Measurements from ENCODE around the gene EFR3B. TPM values are rescaled to one million over a fixed set of nuclear protein-coding genes. Genes with fewer than 3 reads are reported as not detected.

The EFR3B gene
- total and polyA plus RNA-seq, 2 of the 13 experiments (the other 11 are each of a cell fraction or from before 2014, with no cell fraction given): 0.42 TPM

DNA sequence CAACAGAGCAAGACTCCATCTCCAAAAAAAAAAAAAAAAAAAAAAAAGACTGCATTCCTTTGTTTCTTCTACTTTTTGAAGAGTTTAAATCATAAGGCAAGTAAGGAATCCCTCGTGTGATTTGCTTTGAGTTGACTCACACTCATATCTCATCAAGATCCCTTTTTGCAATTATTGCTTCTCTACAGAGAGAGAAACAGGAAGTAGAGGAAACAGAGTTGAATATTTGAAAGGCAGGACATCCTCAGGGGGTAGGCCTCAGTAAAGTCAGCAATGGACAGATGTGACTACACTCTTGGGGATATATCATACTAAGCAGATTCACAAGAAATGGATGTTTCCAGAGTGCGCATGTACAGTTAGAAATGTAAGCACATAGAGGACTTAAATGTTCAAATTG, 11.2 kb upstream of the EFR3B start:
- Histone ChIP-seq H3K27ac (ENCODE audit: extremely low read length, insufficient read depth, low read length) (no peak overlapping the region), H3K79me2 (ENCODE audit: insufficient read depth, low read length) (no peaks in the 10 kb centered on the region), H3K4me1 (ENCODE audit: insufficient read depth, low read length) (no peaks in the 10 kb centered on the region), H3K36me3 (replicated peaks in 1 of 2; ENCODE audit: control insufficient read depth in 1 of 2, insufficient read depth in 2 of 2, low read length in 2 of 2) (no peaks in the 10 kb centered on the region), H2AFZ (ENCODE audit: low read length) (no peak overlapping the region), H3K9ac (ENCODE audit: insufficient read depth, low read depth, low read length) (no peak overlapping the region), H3K4me3 (replicated peaks in 1 of 3; ENCODE audit: insufficient read depth in 1 of 3, low read depth in 2 of 3, low read length in 3 of 3) (no peak overlapping the region), H3K4me2 (ENCODE audit: low read depth, low read length) (no peak overlapping the region), H3K27me3 (ENCODE audit: control insufficient read depth in 1 of 2, insufficient read depth in 2 of 2, low read length in 2 of 2) (peaks cover 0 to 46% of the 10 kb centered on the region in 2 experiments; a peak in 4 of 5 replicates), H3K9me3 (ENCODE audit: low read length) (no peaks in the 10 kb centered on the region), H4K20me1 (ENCODE audit: insufficient read depth, low read length) (no peaks in the 10 kb centered on the region)
- intact Hi-C loops (cut with micrococcal nuclease; ENCODE audit: unreplicated experiment) (no loop called here), in situ Hi-C loops (cut with HindIII; ENCODE audit: extremely low pct_ligation_motif_present, low pct_unique_long_range_greater_than_20kb) (no loop called here)
- CTCF ChIA-PET (ENCODE audit: low intra/inter-chr PET ratio, low total read pairs): no interaction called here
- no peak for DNase-seq (ENCODE audit: low spot score)
- BruUV-seq (replicated peaks): no TSS peak
- FAIRE-seq: no peak
- ATAC-seq: no peak
- WGBS (ENCODE audit: low lambda C conversion rate): 49% methylated on average over 2 of the region's 2 CpGs
- POLR2A ChIA-PET: no interaction called here
- no peak for TF ChIP-seq TP53 (CRISPR knock-in tag; conservative IDR thresholded peaks at IDR 0.05)
- no peak for TF ChIP-seq TBL1XR1 (IDR thresholded peaks at IDR 0.05; ENCODE audit: borderline replicate concordance, low read length, partially characterized antibody)
- no peak for TF ChIP-seq MED1 (CRISPR knock-in tag; IDR thresholded peaks at IDR 0.05)
- no peak for TF ChIP-seq NFKB2 (CRISPR knock-in tag; IDR thresholded peaks at IDR 0.05; ENCODE audit: borderline replicate concordance)
- TF ChIP-seq ZSCAN9 (CRISPR knock-in tag; IDR thresholded peaks at IDR 0.05; ENCODE audit: borderline replicate concordance): no peak
- no peak for TF ChIP-seq TAF1 (CRISPR knock-in tag; IDR thresholded peaks at IDR 0.05)
- TF ChIP-seq HHEX (CRISPR knock-in tag; IDR thresholded peaks at IDR 0.05): no peak
- TF ChIP-seq ZNF607 (CRISPR knock-in tag; IDR thresholded peaks at IDR 0.05; ENCODE audit: borderline replicate concordance): no peak
- no peak for TF ChIP-seq ZNF598 (CRISPR knock-in tag; IDR thresholded peaks at IDR 0.05; ENCODE audit: borderline replicate concordance)
- TF ChIP-seq ZNF577 (CRISPR knock-in tag; IDR thresholded peaks at IDR 0.05; ENCODE audit: borderline replicate concordance, low read depth): no peak
- TF ChIP-seq, protein P1, sequence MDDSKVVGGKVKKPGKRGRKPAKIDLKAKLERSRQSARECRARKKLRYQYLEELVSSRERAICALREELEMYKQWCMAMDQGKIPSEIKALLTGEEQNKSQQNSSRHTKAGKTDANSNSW (CRISPR knock-in tag; IDR thresholded peaks at IDR 0.05; ENCODE audit: borderline replicate concordance): no peak
- no peak for TF ChIP-seq HDAC1 (CRISPR knock-in tag; IDR thresholded peaks at IDR 0.05)
- TF ChIP-seq MTA1 (CRISPR knock-in tag; IDR thresholded peaks at IDR 0.05; ENCODE audit: borderline replicate concordance): no peak
- TF ChIP-seq, protein P2, sequence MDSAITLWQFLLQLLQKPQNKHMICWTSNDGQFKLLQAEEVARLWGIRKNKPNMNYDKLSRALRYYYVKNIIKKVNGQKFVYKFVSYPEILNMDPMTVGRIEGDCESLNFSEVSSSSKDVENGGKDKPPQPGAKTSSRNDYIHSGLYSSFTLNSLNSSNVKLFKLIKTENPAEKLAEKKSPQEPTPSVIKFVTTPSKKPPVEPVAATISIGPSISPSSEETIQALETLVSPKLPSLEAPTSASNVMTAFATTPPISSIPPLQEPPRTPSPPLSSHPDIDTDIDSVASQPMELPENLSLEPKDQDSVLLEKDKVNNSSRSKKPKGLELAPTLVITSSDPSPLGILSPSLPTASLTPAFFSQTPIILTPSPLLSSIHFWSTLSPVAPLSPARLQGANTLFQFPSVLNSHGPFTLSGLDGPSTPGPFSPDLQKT (CRISPR knock-in tag; IDR thresholded peaks at IDR 0.05; ENCODE audit: borderline replicate concordance): no peak
- TF ChIP-seq, protein P3, sequence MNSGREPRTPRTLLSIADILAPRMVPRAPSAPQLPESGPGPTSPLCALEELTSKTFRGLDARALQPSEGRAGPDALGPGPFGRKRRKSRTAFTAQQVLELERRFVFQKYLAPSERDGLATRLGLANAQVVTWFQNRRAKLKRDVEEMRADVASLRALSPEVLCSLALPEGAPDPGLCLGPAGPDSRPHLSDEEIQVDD (CRISPR knock-in tag; IDR thresholded peaks at IDR 0.05; ENCODE audit: borderline replicate concordance): no peak
- no peak for TF ChIP-seq SIX4 (CRISPR knock-in tag; IDR thresholded peaks at IDR 0.05)
